Suprapubic skin (tissue), 4 donors: Measurements from ENCODE around the gene RDH14. TPM values are rescaled to one million over a fixed set of nuclear protein-coding genes. Genes with fewer than 3 reads are reported as not detected.

Experiments
- DNase-seq, 2 donors: peaks; one replicate each; pipeline ENCODE4 v3.0.0-alpha.2; 2019; ENCODE audit warnings: low spot score in 2 of 2
- H3K27ac ChIP-seq: fragments of 200-600 bp; sonication (generic); one replicate; pipeline ENCODE4 v1.5.1; 2019
- H3K27me3 ChIP-seq: fragments of 200-600 bp; sonication (generic); one replicate; pipeline ENCODE4 v1.5.1; 2019
- H3K36me3 ChIP-seq: fragments of 200-600 bp; sonication (generic); one replicate; pipeline ENCODE4 v1.5.1; 2019
- H3K4me1 ChIP-seq: fragments of 200-600 bp; sonication (generic); one replicate; pipeline ENCODE4 v1.5.1; 2019
- H3K4me3 ChIP-seq: fragments of 200-600 bp; sonication (generic); one replicate; pipeline ENCODE4 v1.5.1; 2019; ENCODE audit warnings: mild to moderate bottlenecking
- H3K9me3 ChIP-seq: fragments of 200-600 bp; sonication (generic); one replicate; pipeline ENCODE4 v1.5.1; 2019
- EP300 ChIP-seq: sonication (generic); formaldehyde crosslinking; IDR thresholded peaks from one replicate; pipeline ENCODE4 v1.6.1; 2017; ENCODE audit warnings: antibody characterized with exemption
- POLR2A ChIP-seq, 2 donors: fragments of 450-650 bp; IDR thresholded peaks; one replicate each; pipeline ENCODE4 v1.6.1; 2017; ENCODE audit warnings: antibody characterized with exemption in 2 of 2, mild to moderate bottlenecking in 2 of 2, moderate library complexity in 2 of 2
- POLR2AphosphoS5 ChIP-seq, 3 donors: sonication (generic); formaldehyde crosslinking; IDR thresholded peaks; one replicate each; pipeline ENCODE4 v1.6.1; 2017; ENCODE audit warnings: antibody characterized with exemption in 3 of 3
- WGBS: methylation state at CpG from one replicate; pipeline ENCODE4 v1.1.5; 2018; 5-methylcytosine and 5-hydroxymethylcytosine counted together
- total RNA-seq, 4 donors: library from RNA; depleted of rRNA; stranded (reverse); fragments of >200 nt; gene quantifications; one replicate each; pipeline ENCODE4 v1.1.0, GENCODE V29; 2016
- TF ChIP-seq, protein P1 (sequence below), 2 donors: fragments of 200-600 bp in 1 of 2; fragments of 450-650 bp in 1 of 2; sonication (generic) in 1 of 2; IDR thresholded peaks; one replicate each; pipeline ENCODE4 v1.5.1; 2016 to 2019; ENCODE audit warnings: antibody characterized with exemption in 2 of 2, mild to moderate bottlenecking in 1 of 2, moderate library complexity in 1 of 2

The RDH14 gene
- total RNA-seq, 4 donors from 2014 or later = 13.4 to 18.6 (median 15.1) TPM

- Histone ChIP-seq H3K4me3 (no peak overlapping the region), H3K4me1 (no peaks in the 10 kb centered on the region), H3K27me3 (no peaks in the 10 kb centered on the region), H3K27ac (no peak overlapping the region), H3K9me3 (no peaks in the 10 kb centered on the region), H3K36me3 (no peaks in the 10 kb centered on the region)
- WGBS = 82% methylated on average over 3 of the region's 3 CpGs
- DNase-seq = no peak
- no peak for TF ChIP-seq POLR2A (IDR thresholded peaks at IDR 0.05)
- TF ChIP-seq, protein P1, sequence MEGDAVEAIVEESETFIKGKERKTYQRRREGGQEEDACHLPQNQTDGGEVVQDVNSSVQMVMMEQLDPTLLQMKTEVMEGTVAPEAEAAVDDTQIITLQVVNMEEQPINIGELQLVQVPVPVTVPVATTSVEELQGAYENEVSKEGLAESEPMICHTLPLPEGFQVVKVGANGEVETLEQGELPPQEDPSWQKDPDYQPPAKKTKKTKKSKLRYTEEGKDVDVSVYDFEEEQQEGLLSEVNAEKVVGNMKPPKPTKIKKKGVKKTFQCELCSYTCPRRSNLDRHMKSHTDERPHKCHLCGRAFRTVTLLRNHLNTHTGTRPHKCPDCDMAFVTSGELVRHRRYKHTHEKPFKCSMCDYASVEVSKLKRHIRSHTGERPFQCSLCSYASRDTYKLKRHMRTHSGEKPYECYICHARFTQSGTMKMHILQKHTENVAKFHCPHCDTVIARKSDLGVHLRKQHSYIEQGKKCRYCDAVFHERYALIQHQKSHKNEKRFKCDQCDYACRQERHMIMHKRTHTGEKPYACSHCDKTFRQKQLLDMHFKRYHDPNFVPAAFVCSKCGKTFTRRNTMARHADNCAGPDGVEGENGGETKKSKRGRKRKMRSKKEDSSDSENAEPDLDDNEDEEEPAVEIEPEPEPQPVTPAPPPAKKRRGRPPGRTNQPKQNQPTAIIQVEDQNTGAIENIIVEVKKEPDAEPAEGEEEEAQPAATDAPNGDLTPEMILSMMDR (IDR thresholded peaks at IDR 0.05) = no peak
- no peak for TF ChIP-seq POLR2AphosphoS5 (IDR thresholded peaks at IDR 0.05)
- no peak for TF ChIP-seq EP300
Measured at GRCh38 chr2:18585526-18585925, 25.1 kb upstream of the RDH14 start.

DNA sequence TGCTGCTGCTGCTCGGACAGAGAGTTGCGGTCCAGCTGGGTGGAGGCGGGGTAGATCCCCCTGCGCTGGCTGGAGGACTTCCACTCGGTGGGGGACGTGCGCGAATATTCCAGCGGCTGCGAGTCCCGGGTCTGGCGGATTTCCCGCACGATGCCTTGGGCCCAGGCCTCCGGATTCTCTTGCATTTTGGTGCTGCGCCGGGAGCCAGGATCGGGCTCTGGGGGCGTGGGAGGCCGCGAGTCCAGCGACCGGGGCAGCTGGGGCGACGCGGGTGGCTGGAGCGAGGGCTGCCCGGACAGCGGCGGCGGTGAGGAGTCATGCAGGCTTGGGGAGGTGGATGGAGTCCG is 24.1 kb upstream of the RDH14 start:
- no peak for DNase-seq
- Histone ChIP-seq H3K27ac (no peak overlapping the region), H3K4me1 (no peaks in the 10 kb centered on the region), H3K4me3 (no peak overlapping the region), H3K27me3 (no peaks in the 10 kb centered on the region), H3K9me3 (no peaks in the 10 kb centered on the region), H3K36me3 (no peaks in the 10 kb centered on the region)
- TF ChIP-seq POLR2AphosphoS5 (IDR thresholded peaks at IDR 0.05) = no peak
- no peak for TF ChIP-seq EP300
- TF ChIP-seq, protein P1 (IDR thresholded peaks at IDR 0.05) = no peak
- TF ChIP-seq POLR2A (IDR thresholded peaks at IDR 0.05) = no peak
- WGBS = 97% methylated on average over 20 of the region's 32 CpGs

DNA sequence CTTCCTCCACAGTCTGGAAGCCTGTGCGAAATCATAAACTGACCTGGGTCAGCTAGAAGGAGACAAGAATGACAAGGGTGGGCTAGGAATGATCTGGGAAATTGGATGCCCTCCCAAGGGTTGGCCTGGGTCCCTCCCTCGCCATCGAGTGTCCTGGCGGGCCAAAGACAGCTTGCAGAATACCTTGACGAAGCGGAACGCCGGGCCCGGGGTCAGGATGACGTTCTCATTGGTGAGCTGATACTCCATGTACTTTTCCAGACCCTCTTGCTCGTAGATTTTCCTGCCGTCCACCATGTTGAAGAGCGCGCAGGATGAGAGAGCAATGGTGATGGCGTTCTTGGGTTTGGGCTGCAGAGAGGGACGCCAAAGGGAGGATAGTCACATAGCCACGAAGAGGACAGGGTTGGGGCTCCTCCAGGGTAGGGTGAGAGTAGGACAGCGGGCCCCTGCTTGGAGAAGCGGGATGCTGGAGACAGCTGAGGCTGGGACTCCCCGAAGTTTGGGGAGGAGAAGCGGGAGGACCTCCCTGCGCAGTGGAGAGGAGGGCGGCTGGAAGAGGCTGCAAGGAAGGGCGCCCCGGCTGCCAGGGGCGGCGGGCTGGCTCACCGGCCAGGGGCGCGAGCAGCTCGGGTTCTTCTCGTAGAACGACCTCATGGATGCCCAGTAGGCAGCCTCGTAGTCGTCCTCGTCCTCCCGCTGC is 23.6 kb upstream of the RDH14 start:
- no peaks in the 10 kb centered on the region for H3K9me3 ChIP-seq
- H3K36me3 ChIP-seq = no peaks in the 10 kb centered on the region
- no peaks in the 10 kb centered on the region for H3K4me1 ChIP-seq
- no peak overlapping the region for H3K4me3 ChIP-seq
- TF ChIP-seq EP300 (no peak), POLR2AphosphoS5 (IDR thresholded peaks at IDR 0.05) (no peak), POLR2A (IDR thresholded peaks at IDR 0.05) (no peak)
- TF ChIP-seq, protein P1 (IDR thresholded peaks at IDR 0.05) = no peak
- no peak overlapping the region for H3K27ac ChIP-seq
- DNase-seq = no peak
- 94% methylated on average over 29 of the region's 37 CpGs for WGBS
- H3K27me3 ChIP-seq = no peaks in the 10 kb centered on the region

DNA sequence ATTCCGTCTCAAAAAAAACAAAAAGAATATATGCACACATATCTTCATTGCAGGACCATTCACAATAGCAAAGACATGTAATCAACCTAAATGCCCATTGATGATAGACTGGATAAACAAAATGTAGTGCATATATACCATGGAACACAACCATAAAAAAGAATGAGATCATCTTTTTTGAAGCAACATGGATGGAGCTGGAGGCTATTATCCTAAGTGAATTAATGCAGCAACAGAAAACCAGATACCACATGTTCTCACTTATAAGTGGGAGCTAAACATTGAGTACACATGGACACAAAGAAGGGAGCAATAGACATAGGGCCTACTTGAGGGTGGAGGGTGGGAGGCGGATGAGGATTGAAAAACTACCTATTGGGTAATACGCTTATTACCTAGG is 20.2 kb upstream of the RDH14 start:
- H3K4me3 ChIP-seq = no peak overlapping the region
- TF ChIP-seq EP300 (no peak), POLR2AphosphoS5 (IDR thresholded peaks at IDR 0.05) (no peak), POLR2A (IDR thresholded peaks at IDR 0.05) (no peak)
- TF ChIP-seq, protein P1 (IDR thresholded peaks at IDR 0.05) = no peak
- no peaks in the 10 kb centered on the region for H3K4me1 ChIP-seq
- H3K9me3 ChIP-seq = no peaks in the 10 kb centered on the region
- WGBS = 95% methylated on average over 3 of the region's 3 CpGs
- H3K27ac ChIP-seq = no peak overlapping the region
- no peaks in the 10 kb centered on the region for H3K27me3 ChIP-seq
- no peaks in the 10 kb centered on the region for H3K36me3 ChIP-seq
- no peak for DNase-seq

GRCh38 chr2:18578033-18578432 is 17.6 kb upstream of the RDH14 start:
- Histone ChIP-seq H3K4me3 (no peak overlapping the region), H3K36me3 (no peaks in the 10 kb centered on the region), H3K9me3 (no peaks in the 10 kb centered on the region), H3K27me3 (no peaks in the 10 kb centered on the region), H3K4me1 (no peaks in the 10 kb centered on the region), H3K27ac (no peak overlapping the region)
- no peak for DNase-seq
- TF ChIP-seq POLR2AphosphoS5 (IDR thresholded peaks at IDR 0.05) (no peak), POLR2A (IDR thresholded peaks at IDR 0.05) (no peak), EP300 (no peak)
- TF ChIP-seq, protein P1 (IDR thresholded peaks at IDR 0.05) = no peak
